HG02678 (cell line): ENCODE results near the gene C11orf16.
"Not testable (repeated sequence)": the region's sequence is repeated elsewhere in the genome, so short reads cannot be mapped to it uniquely, and the experiment has no call there.

Experiments used
- ATAC-seq: cut with Tn5 transposase; IDR thresholded peaks from one replicate; pipeline ENCODE4 v1.9.1; 2021; ENCODE audit warnings: mild to moderate bottlenecking, moderate library complexity; ENCODE audit not compliant: unreplicated experiment

C11orf16 gene

DNA sequence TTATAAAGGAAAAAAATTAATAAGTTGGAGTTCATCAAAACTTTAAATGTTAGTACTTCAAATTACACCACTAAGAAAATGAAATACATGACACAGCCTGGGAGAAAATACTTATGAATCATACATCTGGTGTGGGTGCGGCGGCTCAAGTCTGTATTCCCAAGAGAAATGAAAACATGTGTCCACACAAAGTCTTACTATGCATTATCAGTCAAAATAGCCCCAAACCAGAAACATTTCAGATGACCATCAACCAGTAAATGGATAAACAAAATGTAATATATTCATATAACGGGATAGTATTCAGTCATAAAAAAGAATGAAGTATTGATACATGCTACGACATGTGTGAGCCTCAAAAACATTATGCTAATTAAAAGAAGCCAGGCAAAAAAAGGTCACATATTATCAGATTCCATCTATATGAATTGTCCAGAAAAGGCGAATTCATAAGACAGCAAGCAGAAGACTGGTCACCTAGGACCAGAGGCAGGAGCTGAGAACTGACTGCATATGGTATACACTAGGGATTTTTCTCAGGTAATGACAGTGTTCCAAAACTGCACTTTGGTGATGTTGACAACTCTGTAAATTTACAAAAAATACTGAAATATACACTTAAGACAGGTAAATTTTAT lies 27.1 kb downstream of the C11orf16 start:
- no peak for ATAC-seq

DNA sequence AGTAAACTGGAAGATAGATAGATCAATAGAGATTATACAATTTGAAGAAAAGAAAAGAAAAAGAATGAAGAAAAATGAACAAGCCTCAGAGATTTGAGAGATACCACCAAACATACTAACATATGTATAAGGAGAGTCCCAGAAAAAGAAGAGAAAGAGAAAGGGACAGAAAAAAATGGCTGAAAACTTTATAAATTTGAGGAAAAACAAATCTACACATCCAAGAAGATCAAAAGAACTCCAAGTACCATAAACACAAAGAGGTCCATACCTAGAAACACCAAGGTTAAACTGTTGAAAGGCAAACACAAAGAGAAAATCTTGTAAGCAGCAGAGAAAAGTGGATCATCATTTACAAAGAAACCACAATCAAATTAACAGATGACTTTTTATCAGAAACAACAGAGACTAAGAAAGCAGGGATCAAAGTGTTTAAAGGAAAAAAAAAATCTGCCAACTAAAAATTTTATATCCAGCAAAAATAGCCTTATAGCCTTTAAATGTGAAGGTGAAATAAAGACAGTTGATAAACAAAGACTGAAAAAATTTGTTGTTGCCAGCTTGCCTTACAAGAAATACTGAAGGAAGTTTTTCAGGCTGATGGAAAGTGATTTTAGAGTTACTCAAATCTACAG lies 33.5 kb downstream of the C11orf16 start:
- no peak for ATAC-seq

DNA sequence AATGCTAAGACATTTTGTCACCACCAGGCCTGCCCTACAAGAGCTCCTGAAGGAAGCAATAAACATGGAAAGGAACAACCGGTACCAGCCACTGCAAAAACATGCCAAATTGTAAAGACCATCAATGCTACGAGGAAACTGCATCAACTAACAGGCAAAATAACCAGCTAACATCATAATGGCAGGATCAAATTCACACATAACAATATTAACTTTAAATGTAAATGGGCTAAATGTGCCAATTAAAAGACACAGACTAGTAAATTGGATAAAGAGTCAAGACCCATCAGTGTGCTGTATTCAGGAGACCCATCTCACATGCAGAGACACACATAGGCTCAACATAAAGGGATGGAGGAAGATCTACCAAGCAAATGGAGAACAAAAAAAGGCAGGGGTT lies 41.6 kb downstream of the C11orf16 start:
- ATAC-seq, result not testable (repeated sequence)

DNA sequence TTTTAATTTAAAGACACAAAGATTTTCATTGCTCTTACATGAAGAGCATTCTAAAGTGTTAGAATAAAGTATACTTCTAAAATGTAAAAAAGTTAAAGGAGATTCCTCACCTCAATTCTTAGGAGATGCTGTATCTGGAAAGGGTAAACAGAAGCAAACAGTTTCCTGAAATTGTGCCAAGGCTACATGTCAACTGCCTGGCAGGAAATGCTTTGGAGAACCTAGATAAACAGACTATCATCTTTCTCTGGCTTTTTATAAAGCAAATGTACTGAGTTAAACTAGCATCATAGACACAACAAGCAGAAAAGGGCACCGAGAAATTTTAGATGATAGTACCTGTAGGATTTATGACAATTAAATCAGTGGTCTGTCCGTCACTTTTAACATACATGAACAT lies 46.4 kb downstream of the C11orf16 start:
- ATAC-seq, result no peak

DNA sequence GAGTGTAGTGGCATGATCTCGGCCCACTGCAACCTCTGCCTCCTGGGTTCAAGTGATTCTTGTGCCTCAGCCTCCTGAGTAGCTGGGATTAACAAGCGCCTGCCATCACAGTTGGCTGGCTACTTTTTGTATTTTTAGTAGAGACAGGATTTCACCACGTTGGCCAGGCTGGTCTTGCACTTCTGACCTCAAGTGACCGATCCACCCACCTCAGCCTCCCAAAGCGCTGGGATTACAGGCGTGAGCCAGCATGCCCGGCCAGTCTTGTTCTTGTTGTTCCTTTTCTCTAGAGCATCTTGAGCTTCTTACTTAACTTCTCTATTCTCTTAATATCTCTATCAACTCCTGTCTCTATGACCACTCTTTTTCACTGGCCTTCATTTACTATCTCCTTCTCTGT lies 51.2 kb downstream of the C11orf16 start:
- not testable (repeated sequence) for ATAC-seq

DNA sequence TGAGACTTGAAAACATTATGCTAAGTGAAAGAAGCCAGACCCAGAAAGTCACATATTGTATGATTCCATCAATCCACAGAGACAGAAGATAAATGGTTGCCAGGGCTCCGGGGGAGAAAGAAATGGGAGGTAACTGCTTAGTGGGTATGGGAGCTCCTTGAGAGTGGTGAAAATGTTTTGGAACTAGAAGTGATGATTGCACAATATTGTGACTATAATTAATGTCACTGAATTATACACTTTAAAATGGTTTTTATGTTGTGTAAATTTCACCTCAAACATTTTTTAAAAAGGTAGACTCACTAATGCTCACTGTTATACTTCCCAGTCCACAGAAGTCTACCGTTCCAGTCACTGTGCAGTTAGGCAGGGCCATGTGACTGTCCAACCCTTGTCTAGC lies 54.0 kb downstream of the C11orf16 start:
- ATAC-seq, result no peak

DNA sequence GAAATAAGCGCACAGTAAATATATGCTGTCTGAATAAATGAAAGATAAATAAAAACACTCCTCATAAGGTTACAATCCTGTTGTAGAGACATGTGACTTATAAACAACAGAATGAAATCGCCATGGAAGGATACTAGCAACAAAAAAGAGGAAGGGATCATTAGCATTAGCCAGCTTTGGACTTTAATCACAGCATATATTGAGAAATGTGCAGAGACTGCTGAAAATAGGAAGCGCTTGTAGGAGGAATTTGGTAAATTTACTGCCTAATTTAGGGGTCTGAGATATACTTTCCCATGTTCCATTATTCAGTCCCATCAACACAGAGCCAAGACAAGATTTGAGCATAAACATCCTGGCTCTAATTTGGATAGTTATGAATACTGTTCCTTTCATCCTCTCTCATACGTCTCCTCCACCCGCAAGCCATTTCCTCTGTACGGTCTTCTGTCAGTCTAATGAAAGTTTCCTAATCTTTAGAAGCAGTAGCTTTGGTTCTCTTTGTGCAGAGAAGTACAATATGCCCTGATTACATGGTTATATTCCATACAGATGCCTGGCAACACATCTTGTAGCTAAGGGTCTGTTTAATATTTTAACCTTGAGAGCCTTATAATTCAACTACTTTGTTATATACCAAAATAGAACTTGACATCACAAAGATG lies 58.9 kb downstream of the C11orf16 start:
- no peak for ATAC-seq

DNA sequence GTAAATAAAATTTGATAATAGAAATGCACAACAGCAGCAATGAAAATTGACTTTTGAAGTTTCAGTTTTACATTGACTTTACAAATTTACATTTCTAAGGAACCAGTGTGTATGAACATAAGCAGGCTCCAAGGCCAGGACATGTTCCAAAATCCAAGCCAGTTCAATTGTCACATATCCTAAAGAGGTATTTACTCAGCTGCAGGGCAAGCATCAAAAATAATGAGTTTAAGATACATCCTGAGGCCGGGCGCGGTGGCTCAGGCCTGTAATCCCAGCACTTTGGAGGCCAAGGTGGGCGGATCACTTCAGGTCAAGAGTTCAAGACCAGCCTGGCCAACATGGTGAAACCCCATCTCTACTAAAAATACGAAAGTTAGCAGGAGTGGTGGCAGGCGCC lies 60.8 kb downstream of the C11orf16 start:
- ATAC-seq, result no peak

DNA sequence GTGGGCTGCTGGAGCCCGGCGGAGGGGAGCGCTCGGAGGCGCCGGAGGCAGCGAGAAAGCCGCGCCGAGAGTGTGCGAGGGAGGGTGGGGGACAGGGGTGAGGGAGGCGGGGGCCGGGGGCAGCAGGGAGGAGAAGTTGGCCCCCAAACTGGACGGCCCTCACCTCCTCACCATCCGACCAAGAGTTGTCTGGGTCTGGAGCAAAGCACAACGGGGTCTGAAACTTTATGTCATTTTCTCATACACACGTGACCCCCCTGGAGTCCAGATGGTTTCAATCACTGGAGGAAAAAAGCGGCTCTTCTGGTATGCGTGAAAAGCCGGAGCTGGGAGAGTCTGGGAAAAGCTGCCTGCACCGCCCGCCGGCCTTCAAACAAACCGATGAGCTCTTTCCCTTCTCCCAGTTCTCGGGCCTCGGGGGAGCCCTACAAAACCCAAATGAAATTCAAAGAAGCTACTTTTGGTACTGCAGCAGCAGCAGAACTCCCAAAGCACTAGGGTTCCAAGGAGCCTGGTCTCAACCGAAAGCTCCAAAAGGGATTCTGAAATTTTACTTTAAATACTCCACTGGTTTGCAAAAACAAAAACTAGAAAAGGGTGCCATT lies 61.5 kb downstream of the C11orf16 start:
- ATAC-seq, result no peak

DNA sequence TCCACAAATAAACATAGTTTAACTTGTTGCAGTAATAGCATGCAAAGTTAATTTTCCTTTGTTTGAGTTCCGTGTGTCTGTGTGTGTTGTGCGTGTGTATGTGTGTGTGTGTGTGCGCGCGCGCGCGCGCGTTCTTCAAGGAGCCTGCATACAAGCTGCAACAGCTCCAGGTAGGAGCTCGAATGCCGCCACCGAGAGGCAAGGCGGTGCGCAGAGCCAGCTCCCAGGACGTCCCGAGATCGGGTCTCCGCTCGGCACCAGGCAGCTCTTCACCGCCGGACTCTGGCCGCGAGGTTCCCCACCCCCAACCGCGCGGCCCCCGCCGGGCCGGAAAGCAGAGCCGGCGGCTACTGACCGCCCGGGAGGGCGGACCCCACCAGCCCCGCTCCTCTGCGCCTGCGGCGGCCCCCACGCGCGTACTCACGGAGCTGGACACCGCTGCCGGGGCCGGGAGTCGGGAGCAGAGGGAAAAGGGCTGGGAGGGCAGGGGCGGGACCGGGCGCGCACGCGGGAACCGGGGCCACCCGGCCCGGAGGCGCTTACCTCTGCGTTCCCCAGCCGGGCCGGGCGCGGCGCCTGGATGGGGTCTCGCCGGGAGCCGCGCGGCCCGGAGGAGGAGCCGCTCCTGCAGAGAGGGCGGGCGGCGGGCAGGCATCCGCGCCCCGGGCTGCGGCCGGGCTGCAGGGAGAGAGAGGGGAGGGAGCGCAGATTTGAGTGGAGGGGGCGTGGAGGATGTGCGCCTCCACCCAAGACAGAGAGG lies 62.2 kb downstream of the C11orf16 start:
- no peak for ATAC-seq
